ENCODE measurements around the gene TEX22.

Gene TEX22

GRCh38 chr14:105409364-105409763 is 11.0 kb downstream of the TEX22 start:
- DNase-seq: no peak

GRCh38 chr14:105410642-105411016 is 12.3 kb downstream of the TEX22 start:
- no peak for DNase-seq

- DNase-seq: no peak
These were observed 12.9 kb downstream of the TEX22 start for GRCh38 chr14:105411017-105411941.

GRCh38 chr14:105411985-105412770 is 13.8 kb downstream of the TEX22 start:
- no peak for DNase-seq

- no peak for DNase-seq
These were observed 14.6 kb downstream of the TEX22 start for GRCh38 chr14:105412771-105413543.

GRCh38 chr14:105413544-105413886 is 15.2 kb downstream of the TEX22 start:
- no peak for DNase-seq

GRCh38 chr14:105414456-105415371 is 16.4 kb downstream of the TEX22 start:
- DNase-seq: peak; percentile 54

- DNase-seq: no peak
These were observed 17.4 kb downstream of the TEX22 start for GRCh38 chr14:105415481-105416428.

- DNase-seq: no peak
These were observed 18.3 kb downstream of the TEX22 start for GRCh38 chr14:105416671-105417070.

GRCh38 chr14:105417690-105418121 is 19.4 kb downstream of the TEX22 start:
- DNase-seq: no peak

- DNase-seq: no peak
These were observed 20.2 kb downstream of the TEX22 start for GRCh38 chr14:105418269-105419194.

- DNase-seq: peak; percentile 33
These were observed 21.1 kb downstream of the TEX22 start, which contains the start of gene MTA1 for GRCh38 chr14:105419195-105420091. Gene MTA1 (plus strand): TSS chr14:105419827. CDS start chr14:105420036, 209 bp downstream.

- no peak for DNase-seq
These were observed 22.0 kb downstream of the TEX22 start for GRCh38 chr14:105420101-105420973.

GRCh38 chr14:105420974-105421674 is 22.8 kb downstream of the TEX22 start:
- DNase-seq: no peak

- no peak for DNase-seq
These were observed 23.6 kb downstream of the TEX22 start for GRCh38 chr14:105421723-105422615.
